ENCODE results near the gene B3GALT6.
A peak's percentile ranks its signal among the peaks of the same experiment; 100 is the strongest.

Gene B3GALT6

DNA sequence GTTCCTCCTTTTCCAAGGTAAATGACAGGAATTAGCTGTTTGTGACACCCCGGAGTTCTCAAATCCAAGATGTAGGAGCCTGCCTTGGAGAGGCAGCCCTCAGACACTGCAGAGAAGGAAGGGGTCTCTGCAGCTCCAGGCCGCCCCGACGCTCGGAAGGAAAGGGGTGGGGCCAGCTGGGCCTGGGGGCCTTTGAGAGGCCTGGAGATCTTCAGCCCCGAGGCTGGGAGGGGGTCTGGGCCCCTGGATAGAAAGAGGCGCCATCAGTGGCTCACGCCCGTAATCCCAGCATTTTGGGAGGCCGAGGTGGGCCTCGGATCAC lies 24.5 kb upstream of the B3GALT6 start:
- TF ChIP-seq, protein P1, sequence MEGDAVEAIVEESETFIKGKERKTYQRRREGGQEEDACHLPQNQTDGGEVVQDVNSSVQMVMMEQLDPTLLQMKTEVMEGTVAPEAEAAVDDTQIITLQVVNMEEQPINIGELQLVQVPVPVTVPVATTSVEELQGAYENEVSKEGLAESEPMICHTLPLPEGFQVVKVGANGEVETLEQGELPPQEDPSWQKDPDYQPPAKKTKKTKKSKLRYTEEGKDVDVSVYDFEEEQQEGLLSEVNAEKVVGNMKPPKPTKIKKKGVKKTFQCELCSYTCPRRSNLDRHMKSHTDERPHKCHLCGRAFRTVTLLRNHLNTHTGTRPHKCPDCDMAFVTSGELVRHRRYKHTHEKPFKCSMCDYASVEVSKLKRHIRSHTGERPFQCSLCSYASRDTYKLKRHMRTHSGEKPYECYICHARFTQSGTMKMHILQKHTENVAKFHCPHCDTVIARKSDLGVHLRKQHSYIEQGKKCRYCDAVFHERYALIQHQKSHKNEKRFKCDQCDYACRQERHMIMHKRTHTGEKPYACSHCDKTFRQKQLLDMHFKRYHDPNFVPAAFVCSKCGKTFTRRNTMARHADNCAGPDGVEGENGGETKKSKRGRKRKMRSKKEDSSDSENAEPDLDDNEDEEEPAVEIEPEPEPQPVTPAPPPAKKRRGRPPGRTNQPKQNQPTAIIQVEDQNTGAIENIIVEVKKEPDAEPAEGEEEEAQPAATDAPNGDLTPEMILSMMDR (IDR thresholded peaks at IDR 0.05; ENCODE audit: low read depth, low read length, missing control alignments): no peak
- no peak for DNase-seq (ENCODE audit: low read depth)
- no peak overlapping the region for H3K4me3 ChIP-seq (ENCODE audit: low read depth, low read length)

DNA sequence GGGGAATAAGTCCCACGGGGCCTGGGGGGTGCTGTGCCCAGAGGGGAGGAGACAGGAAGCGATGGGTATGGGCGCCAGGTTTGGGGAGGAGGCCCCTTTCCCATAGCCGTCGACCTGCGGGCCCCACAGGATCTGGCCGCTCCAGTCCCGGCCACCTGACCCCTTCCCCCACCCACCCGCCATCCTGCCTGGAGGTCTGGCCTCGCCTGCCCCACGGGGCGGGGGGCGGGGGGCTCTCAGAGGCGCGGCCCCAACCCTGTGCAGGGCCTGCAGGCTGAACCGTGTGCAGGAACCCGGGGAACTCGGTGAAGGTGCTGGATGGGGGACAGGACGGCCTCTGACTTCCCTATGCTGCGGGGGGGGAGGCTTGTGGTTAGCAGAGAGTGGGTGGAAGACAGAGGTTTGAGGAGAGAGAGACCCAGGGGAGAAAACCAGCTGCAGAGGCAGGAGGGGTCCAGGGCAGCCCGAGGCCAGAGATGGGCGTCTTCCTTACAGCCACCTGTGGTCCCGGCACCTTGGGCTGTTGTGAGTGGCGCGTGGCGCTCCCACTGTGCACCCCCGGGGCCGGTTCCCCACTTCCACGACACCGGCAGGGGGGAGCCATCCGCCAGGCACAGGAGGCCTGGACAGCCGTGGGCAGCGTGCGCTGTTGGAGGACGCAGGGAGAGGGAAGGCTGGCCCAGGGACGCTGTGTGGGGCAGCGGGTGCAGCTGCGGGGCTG lies 23.2 kb upstream of the B3GALT6 start:
- DNase-seq (ENCODE audit: low read depth): no peak
- H3K4me3 ChIP-seq (ENCODE audit: low read depth, low read length): no peak overlapping the region
- TF ChIP-seq, protein P1 (IDR thresholded peaks at IDR 0.05; ENCODE audit: low read depth, low read length, missing control alignments): no peak

DNA sequence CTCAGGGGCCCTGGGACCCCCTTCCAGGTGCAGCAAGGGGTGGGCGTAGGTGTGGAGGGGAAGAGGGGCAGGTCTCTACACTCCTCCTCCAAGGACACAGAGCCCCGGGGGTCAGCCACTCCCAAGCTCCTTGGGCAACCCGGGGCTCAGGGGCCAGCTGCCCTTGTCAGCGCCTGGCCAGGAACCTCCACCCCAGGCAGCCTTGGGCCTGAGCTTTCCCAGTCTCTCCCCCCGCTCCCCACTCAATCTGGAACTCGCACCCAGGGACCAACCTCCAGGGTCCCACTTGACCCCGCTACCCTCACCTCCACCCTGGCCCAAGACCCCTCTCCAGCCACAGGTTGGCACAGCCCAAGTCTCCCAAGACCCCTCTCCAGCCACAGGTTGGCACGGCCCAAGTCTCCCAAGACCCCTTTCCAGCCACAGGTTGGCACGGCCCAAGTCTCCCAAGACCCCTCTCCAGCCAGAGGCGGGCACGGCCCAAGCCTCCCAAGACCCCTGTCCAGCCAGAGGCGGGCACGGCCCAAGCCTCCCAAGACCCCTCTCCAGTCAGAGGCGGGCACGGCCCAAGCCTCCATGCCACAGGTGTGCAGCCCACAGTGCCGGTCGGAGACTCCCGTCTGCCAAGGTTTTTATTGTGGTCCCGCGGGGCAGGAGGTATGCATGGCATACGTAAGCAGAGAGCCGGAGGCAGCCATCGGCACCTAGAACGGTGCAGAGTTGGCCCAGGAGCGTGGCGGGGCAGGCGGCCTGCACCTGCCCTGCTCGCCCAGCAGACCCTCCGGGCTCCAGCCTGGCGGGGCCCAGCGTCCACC lies 21.1 kb upstream of the B3GALT6 start:
- TF ChIP-seq, protein P1 (IDR thresholded peaks at IDR 0.05; ENCODE audit: low read depth, low read length, missing control alignments): no peak
- no peak overlapping the region for H3K4me3 ChIP-seq (ENCODE audit: low read depth, low read length)
- no peak for DNase-seq (ENCODE audit: low read depth)

DNA sequence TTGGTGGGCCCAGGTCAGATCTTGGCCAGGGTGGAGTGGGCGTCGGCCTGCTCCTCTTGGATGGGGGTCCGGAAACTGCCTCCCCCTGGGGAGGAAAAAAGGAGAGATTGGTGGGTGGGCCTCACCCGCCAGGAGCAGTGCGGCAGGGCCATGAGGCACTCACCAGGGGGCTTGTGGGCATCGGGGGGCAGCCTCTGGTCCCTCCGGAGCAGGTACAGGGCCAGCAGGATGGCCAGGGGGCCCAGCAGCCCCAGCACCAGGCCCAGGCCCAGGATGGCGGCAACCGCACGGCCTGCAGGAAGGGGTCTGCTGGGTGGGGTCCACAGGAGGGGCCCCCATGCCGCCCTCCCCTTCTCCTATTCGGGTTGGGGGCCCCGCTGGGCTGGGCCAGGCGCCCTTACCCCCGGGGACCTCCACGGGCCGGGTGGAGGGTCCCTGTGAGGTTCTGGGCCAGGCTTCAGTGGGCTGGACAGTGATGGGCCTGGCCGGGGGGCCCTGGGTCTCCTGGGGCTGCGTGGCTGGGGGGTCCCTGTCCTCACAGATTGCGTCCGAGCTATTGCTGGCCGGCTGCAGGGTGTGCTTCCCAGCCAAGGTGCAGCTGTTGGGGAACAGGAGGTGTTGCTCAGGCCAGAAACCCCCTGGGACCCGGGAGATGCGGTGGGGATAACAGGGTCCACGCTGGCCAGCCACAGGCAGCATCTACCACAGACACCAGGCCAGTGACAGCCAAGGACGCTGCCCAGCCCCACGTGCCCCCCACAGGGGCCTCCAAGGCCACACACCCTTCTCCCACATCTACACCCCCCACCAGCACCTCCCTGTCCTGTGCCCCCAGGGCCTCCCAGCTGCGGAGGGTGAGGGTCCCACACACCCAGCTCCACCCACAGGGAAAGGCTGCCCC lies 20.2 kb upstream of the B3GALT6 start:
- no peak for DNase-seq (ENCODE audit: low read depth)
- no peak overlapping the region for H3K4me3 ChIP-seq (ENCODE audit: low read depth, low read length)
- TF ChIP-seq, protein P1 (IDR thresholded peaks at IDR 0.05; ENCODE audit: low read depth, low read length, missing control alignments): no peak

DNA sequence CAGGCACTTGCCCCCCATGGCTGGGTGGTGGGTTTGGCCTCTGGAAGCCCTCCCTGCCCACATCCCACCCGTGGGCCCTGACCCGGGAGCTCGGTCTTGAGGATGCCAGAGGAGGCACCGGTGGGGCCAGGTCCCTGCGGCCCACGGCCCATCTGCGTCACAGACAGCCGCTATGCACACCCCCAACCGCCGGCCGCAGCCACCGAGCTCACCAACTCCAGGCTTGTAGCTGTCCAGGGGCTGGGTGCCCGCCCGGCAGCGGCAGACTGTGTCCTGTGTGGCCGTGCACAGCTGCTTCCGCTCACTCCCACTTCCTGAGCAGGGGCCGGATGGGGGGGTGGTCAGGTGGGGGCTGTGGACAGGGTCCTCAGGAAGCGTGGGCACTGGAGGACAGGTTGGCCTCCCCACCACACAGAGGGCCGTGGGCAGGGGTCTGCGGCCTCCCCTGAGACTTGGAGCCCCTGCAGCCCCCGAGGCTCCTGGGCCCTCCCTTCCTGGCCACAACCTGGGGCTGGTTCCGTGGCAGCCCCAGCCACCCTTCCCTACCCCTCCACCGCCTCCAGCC lies 19.2 kb upstream of the B3GALT6 start:
- TF ChIP-seq, protein P1 (IDR thresholded peaks at IDR 0.05; ENCODE audit: low read depth, low read length, missing control alignments): no peak
- peak overlapping the region; percentile 24; the same call in 1 of the 2 replicates for H3K4me3 ChIP-seq (ENCODE audit: low read depth, low read length)
- DNase-seq (ENCODE audit: low read depth): no peak

DNA sequence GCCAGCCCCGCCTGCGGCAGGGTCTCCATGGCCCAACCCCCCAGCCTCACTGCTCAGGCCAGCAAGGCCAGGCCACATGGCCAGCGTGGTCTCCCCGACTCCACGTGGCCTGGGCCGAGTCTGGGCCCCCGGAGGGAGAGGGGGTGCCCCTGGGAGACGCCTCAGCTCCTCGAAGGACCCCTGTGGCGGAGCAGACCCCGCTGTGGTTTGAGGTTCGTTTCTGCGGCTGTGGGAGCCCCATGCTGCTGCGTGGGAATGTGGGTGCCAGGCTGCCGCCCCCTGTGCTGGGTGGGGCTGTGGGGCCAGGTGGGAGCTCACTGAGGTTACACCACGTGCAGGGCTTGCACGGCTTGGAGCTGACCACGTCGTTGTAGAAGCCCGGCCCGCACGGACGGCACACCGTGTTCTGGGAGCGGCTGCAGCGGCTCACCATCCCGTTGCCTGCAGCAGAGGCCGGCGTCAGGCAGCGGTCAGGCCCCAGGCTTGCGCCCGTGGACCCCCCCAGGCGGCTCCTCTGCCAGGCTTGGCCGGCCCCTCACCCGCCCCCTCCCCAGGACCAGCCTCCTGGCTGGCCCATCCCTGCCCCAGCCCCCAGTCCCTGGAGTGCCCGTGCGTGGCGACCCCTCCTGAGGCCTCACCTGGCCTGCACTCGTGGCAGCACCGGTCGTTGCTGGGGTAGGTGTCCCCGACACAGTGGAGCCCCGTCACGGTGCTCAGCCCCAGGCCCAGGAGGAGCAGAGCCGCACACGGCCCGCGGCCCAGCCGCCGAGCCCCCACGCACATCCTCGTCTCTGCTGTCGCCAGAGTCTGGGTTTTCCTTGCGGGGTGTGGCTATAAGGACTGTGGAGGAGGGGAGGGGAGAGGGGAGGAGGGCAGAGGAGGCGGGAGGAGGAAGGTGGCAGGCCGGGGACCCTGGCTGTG lies 18.4 kb upstream of the B3GALT6 start, which contains the start of gene TNFRSF4:
TSS of gene TNFRSF4 (minus strand) at position 809 of the 921 bp plus-strand sequence. CDS start at position 783, 26 bp downstream.
- DNase-seq (ENCODE audit: low read depth): no peak
- H3K4me3 ChIP-seq (ENCODE audit: low read depth, low read length): no peak within 1 kb of the TSS
- TF ChIP-seq, protein P1 (IDR thresholded peaks at IDR 0.05; ENCODE audit: low read depth, low read length, missing control alignments): no peak

All from GM12864 (cell line).